Choroid plexus epithelial cell (primary cell): ENCODE measurements around the gene RAP1A.

ENCODE experiments used
- DNase-seq: peaks from one replicate; pipeline ENCODE4 v3.0.0-alpha.2; 2010; ENCODE audit warnings: low read depth
- H3K4me3 ChIP-seq: 2 replicates; pipeline ENCODE4 v1.5.1; 2011; ENCODE audit warnings: low read depth, mild to moderate bottlenecking, control low read depth, low read length, moderate library complexity
- CTCF ChIP-seq: conservative IDR thresholded peaks from 2 replicates; pipeline ENCODE4 v1.5.1; 2011; ENCODE audit warnings: low read depth, mild to moderate bottlenecking, control low read depth, inconsistent platforms, low read length, moderate library complexity

Gene RAP1A

GRCh38 chr1:111618961-111619634 is 491 bp upstream of the RAP1A start:
- DNase-seq = no peak
- H3K4me3 ChIP-seq = peak overlapping the region; percentile 86
- TF ChIP-seq CTCF = no peak

- no peak for TF ChIP-seq CTCF
- H3K4me3 ChIP-seq = peak overlapping the region; percentile 86
- peak; percentile 11 for DNase-seq
These were observed 917 bp downstream of the RAP1A start for GRCh38 chr1:111620441-111620971.

- peak overlapping the region; percentile 86 for H3K4me3 ChIP-seq
- no peak for TF ChIP-seq CTCF
- DNase-seq = peak; percentile 42
These were observed 1.5 kb downstream of the RAP1A start for GRCh38 chr1:111621050-111621449.

GRCh38 chr1:111622166-111622565 is 2.6 kb downstream of the RAP1A start:
- TF ChIP-seq CTCF = no peak
- H3K4me3 ChIP-seq = no peak overlapping the region
- no peak for DNase-seq

GRCh38 chr1:111624382-111624781 is 4.8 kb downstream of the RAP1A start:
- no peak for TF ChIP-seq CTCF
- H3K4me3 ChIP-seq = no peak overlapping the region
- DNase-seq = no peak

GRCh38 chr1:111625276-111625675 is 5.7 kb downstream of the RAP1A start:
- no peak for DNase-seq
- H3K4me3 ChIP-seq = no peak overlapping the region
- no peak for TF ChIP-seq CTCF

- TF ChIP-seq CTCF = no peak
- H3K4me3 ChIP-seq = no peak overlapping the region
- peak; percentile 43 for DNase-seq
These were observed 8.6 kb downstream of the RAP1A start for GRCh38 chr1:111628153-111628552.
